IMR-90 (cell line): ENCODE results near the gene EHMT1. TPM values are rescaled to one million over a fixed set of nuclear protein-coding genes. Genes with fewer than 3 reads are reported as not detected.

Experiments used
- ATAC-seq: fragments of 200-7000 bp; cut with Tn5 transposase; 2 replicates; pipeline ENCODE4 v1.9.1; 2020; ENCODE audit warnings: low read depth, mild to moderate bottlenecking, moderate library complexity
- BruUV-seq: library from RNA; stranded (reverse); fragments of 400-500 nt; replicated peaks from 2 replicates; lab custom pipeline; 2021; lab: Mats Ljungman, UMichigan
- CTCF ChIA-PET: fragments of 300-600 bp; formaldehyde crosslinking; extraction: SDS; loops from one replicate; lab custom pipeline; 2021; ENCODE audit warnings: antibody characterized with exemption; lab: Yijun Ruan, JAX
- POLR2A ChIA-PET: fragments of 300-600 bp; sonication (Branson Sonifier 250); formaldehyde crosslinking; loops from one replicate; lab custom pipeline; 2022; ENCODE audit warnings: antibody characterized with exemption; ENCODE audit not compliant: unreplicated experiment; lab: Charles Lee
- DNase-seq: peaks from one replicate; pipeline ENCODE4 v3.0.0; 2013
- H2AFZ ChIP-seq: replicated peaks from 2 replicates; pipeline ENCODE3; 2013; ENCODE audit warnings: low read length, mild to moderate bottlenecking; ENCODE audit not compliant: poor library complexity
- H2AK5ac ChIP-seq: 2 replicates; pipeline ENCODE4 v1.6.1; 2013; ENCODE audit warnings: low read depth, low read length, inconsistent platforms
- H2AK9ac ChIP-seq: replicated peaks from 2 replicates; pipeline ENCODE3; 2013; ENCODE audit warnings: mild to moderate bottlenecking, low read depth, low read length, moderate library complexity; ENCODE audit not compliant: poor library complexity
- H2BK120ac ChIP-seq: 2 replicates; pipeline ENCODE4 v1.6.1; 2013; ENCODE audit warnings: low read depth, low read length, inconsistent platforms
- H2BK15ac ChIP-seq: 3 replicates; pipeline ENCODE4 v1.6.1; 2013; ENCODE audit warnings: low read depth, low read length, inconsistent platforms
- H2BK20ac ChIP-seq: 2 replicates; pipeline ENCODE4 v1.6.1; 2013; ENCODE audit warnings: low read depth, mild to moderate bottlenecking, inconsistent platforms, low read length, moderate library complexity
- H2BK5ac ChIP-seq: 2 replicates; pipeline ENCODE4 v1.6.1; 2013; ENCODE audit warnings: mild to moderate bottlenecking, low read depth, low read length, inconsistent platforms; ENCODE audit not compliant: poor library complexity, severe bottlenecking
- H3K14ac ChIP-seq: replicated peaks from 2 replicates; pipeline ENCODE4 v1.6.1; 2013; ENCODE audit warnings: low read depth, low read length, inconsistent platforms
- H3K18ac ChIP-seq: 2 replicates; pipeline ENCODE4 v1.6.1; 2013; ENCODE audit warnings: low read depth, low read length, control low read depth
- H3K23ac ChIP-seq: 2 replicates; pipeline ENCODE4 v1.6.1; 2013; ENCODE audit warnings: low read depth, low read length, inconsistent platforms
- H3K27ac ChIP-seq: 2 replicates; pipeline ENCODE4 v1.5.1; 2013; ENCODE audit warnings: mild to moderate bottlenecking, control low read depth, low read length; ENCODE audit not compliant: insufficient read depth
- H3K27me3 ChIP-seq: 2 replicates; pipeline ENCODE4 v1.6.1; 2013; ENCODE audit warnings: low read length; ENCODE audit not compliant: control insufficient read depth, insufficient read depth
- H3K36me3 ChIP-seq: 2 replicates; pipeline ENCODE4 v1.6.1; 2013; ENCODE audit warnings: low read length, mixed read lengths; ENCODE audit not compliant: control insufficient read depth, insufficient read depth
- H3K4ac ChIP-seq: 2 replicates; pipeline ENCODE4 v1.6.1; 2013; ENCODE audit warnings: low read depth, low read length, inconsistent platforms
- H3K4me1 ChIP-seq: 2 replicates; pipeline ENCODE4 v1.6.1; 2013; ENCODE audit warnings: low read length, mixed read lengths; ENCODE audit not compliant: control insufficient read depth, insufficient read depth
- H3K4me2 ChIP-seq: 2 replicates; pipeline ENCODE4 v1.6.1; 2013; ENCODE audit warnings: low read depth, mild to moderate bottlenecking, control low read depth, low read length, moderate library complexity
- H3K4me3 ChIP-seq: 2 replicates; pipeline ENCODE4 v1.5.1; 2013; ENCODE audit warnings: low read depth, mild to moderate bottlenecking, control low read depth, low read length, moderate library complexity; ENCODE audit not compliant: insufficient read depth
- H3K56ac ChIP-seq: 2 replicates; pipeline ENCODE4 v1.6.1; 2013; ENCODE audit warnings: low read length, inconsistent platforms; ENCODE audit not compliant: insufficient read depth; ENCODE audit errors: extremely low read depth
- H3K79me1 ChIP-seq, 2 experiments: 2 replicates each; pipeline ENCODE4 v1.6.1; 2013; ENCODE audit warnings: low read length in 2 of 2, inconsistent platforms in 1 of 2, low read depth in 1 of 2
- H3K9ac ChIP-seq: 2 replicates; pipeline ENCODE4 v1.6.1; 2013; ENCODE audit warnings: low read depth, low read length, control low read depth
- H3K9me1 ChIP-seq: 2 replicates; pipeline ENCODE4 v1.6.1; 2013; ENCODE audit warnings: low read length, inconsistent platforms; ENCODE audit not compliant: insufficient read depth
- H3K9me3 ChIP-seq: 2 replicates; pipeline ENCODE4 v1.6.1; 2013; ENCODE audit warnings: low read length; ENCODE audit not compliant: control insufficient read depth, insufficient read depth
- H4K20me1 ChIP-seq: 2 replicates; pipeline ENCODE4 v1.6.1; 2013; ENCODE audit warnings: low read length, inconsistent platforms; ENCODE audit not compliant: insufficient read depth
- H4K5ac ChIP-seq: 2 replicates; pipeline ENCODE4 v1.6.1; 2013; ENCODE audit warnings: mild to moderate bottlenecking, low read depth, low read length, control low read depth
- H4K8ac ChIP-seq, 2 experiments: 2 replicates each; pipeline ENCODE4 v1.6.1; 2013; ENCODE audit warnings: low read depth in 2 of 2, low read length in 2 of 2, control low read depth in 1 of 2, inconsistent platforms in 1 of 2
- H4K91ac ChIP-seq: 2 replicates; pipeline ENCODE4 v1.6.1; 2013; ENCODE audit warnings: low read depth, low read length, inconsistent platforms; ENCODE audit not compliant: insufficient read depth
- BHLHE40 ChIP-seq: fragments of 150-350 bp; IDR thresholded peaks from 2 replicates; pipeline ENCODE4 v1.6.1; 2016; ENCODE audit warnings: mild to moderate bottlenecking, low read depth, low read length
- CEBPB ChIP-seq: IDR thresholded peaks from 2 replicates; pipeline ENCODE4 v1.6.1; 2012; ENCODE audit warnings: low read depth, low read length, improper control_type of control experiment
- CHD1 ChIP-seq: IDR thresholded peaks from 2 replicates; pipeline ENCODE4 v1.6.1; 2012; ENCODE audit warnings: low read depth, low read length, improper control_type of control experiment
- ELK1 ChIP-seq: fragments of 150-350 bp; IDR thresholded peaks from 2 replicates; pipeline ENCODE4 v1.6.1; 2016; ENCODE audit warnings: low read depth, mild to moderate bottlenecking, low read length, moderate library complexity, borderline replicate concordance
- FOS ChIP-seq: fragments of 150-350 bp; IDR thresholded peaks from 2 replicates; pipeline ENCODE4 v1.6.1; 2016; ENCODE audit warnings: low read depth, low read length
- MAFK ChIP-seq: IDR thresholded peaks from 2 replicates; pipeline ENCODE4 v1.6.1; 2012; ENCODE audit warnings: low read depth, low read length, improper control_type of control experiment
- MAZ ChIP-seq: IDR thresholded peaks from 2 replicates; pipeline ENCODE4 v1.6.1; 2012; ENCODE audit warnings: low read depth, mild to moderate bottlenecking, low read length, improper control_type of control experiment, moderate library complexity, borderline replicate concordance
- MXI1 ChIP-seq: IDR thresholded peaks from 2 replicates; pipeline ENCODE4 v1.6.1; 2012; ENCODE audit warnings: low read depth, mild to moderate bottlenecking, low read length, moderate library complexity, borderline replicate concordance
- NFE2L2 ChIP-seq: fragments of 150-350 bp; IDR thresholded peaks from 2 replicates; pipeline ENCODE4 v1.6.1; 2016; ENCODE audit warnings: low read depth, mild to moderate bottlenecking, low read length
- POLR2A ChIP-seq: IDR thresholded peaks from 2 replicates; pipeline ENCODE4 v1.6.1; 2012; ENCODE audit warnings: mild to moderate bottlenecking, low read depth, low read length
- RAD21 ChIP-seq: IDR thresholded peaks from 2 replicates; pipeline ENCODE4 v1.6.1; 2012; ENCODE audit warnings: low read length, improper control_type of control experiment
- RCOR1 ChIP-seq: IDR thresholded peaks from 2 replicates; pipeline ENCODE4 v1.6.1; 2012; ENCODE audit warnings: mild to moderate bottlenecking, low read length, improper control_type of control experiment; ENCODE audit not compliant: insufficient replicate concordance
- RFX5 ChIP-seq: IDR thresholded peaks from 2 replicates; pipeline ENCODE4 v1.8.0; 2012; ENCODE audit warnings: low read depth, mild to moderate bottlenecking, low read length, moderate library complexity
- SMC3 ChIP-seq: fragments of 150-350 bp; IDR thresholded peaks from 2 replicates; pipeline ENCODE4 v1.6.1; 2016; ENCODE audit warnings: low read depth, mild to moderate bottlenecking, antibody characterized with exemption, low read length, moderate library complexity
- WGBS, 2 experiments: methylation state at CpG; one replicate each; pipeline versions ENCODE4 v1.1.5 to v1.1.7; 2013; ENCODE audit warnings: missing lambda C conversion rate in 2 of 2; ENCODE audit not compliant: insufficient read length in 1 of 2; ENCODE audit errors: extremely low coverage in 2 of 2; 5-methylcytosine and 5-hydroxymethylcytosine counted together
- dilution Hi-C: fragments of 300-500 bp; cut with HindIII; formaldehyde crosslinking; loops from one replicate; pipeline ENCODE4 v1.14.3; 2018; ENCODE audit warnings: low sequenced_read_pairs; ENCODE audit not compliant: unreplicated experiment
- in situ Hi-C: fragments of 300-500 bp; cut with MboI; formaldehyde crosslinking; loops from 3 replicates; pipeline ENCODE4 v1.14.3; 2019; ENCODE audit warnings: low sequenced_read_pairs, inconsistent platforms, mixed read lengths
- intact Hi-C: fragments of 100-400 bp; cut with micrococcal nuclease; formaldehyde crosslinking; loops from 2 replicates; pipeline ENCODE4 v1.10.0; 2022
- polyA plus RNA-seq, 3 experiments: library from polyadenylated mRNA; depleted of rRNA; stranded (reverse); fragments of >200 nt; gene quantifications; 2 replicates each; pipeline ENCODE4 v1.2.3, GENCODE V29; 2012; ENCODE audit warnings: low replicate concordance in 1 of 3
- total RNA-seq: library from RNA; depleted of rRNA; stranded (reverse); fragments of >200 nt; gene quantifications from 2 replicates; pipeline ENCODE4 v1.2.3, GENCODE V29; 2012
- TF ChIP-seq, protein P1 (sequence below): conservative IDR thresholded peaks from 2 replicates; pipeline ENCODE4 v1.5.1; 2012; ENCODE audit warnings: mild to moderate bottlenecking, low read depth, low read length, improper control_type of control experiment
- TF ChIP-seq, protein P2 (sequence below): fragments of 150-350 bp; IDR thresholded peaks from 2 replicates; pipeline ENCODE4 v1.6.1; 2017; ENCODE audit warnings: mild to moderate bottlenecking, antibody characterized with exemption, low read length, low read depth

The EHMT1 gene
- total and polyA plus RNA-seq, 2 of the 4 experiments (the other 2 are of a cell fraction): 32.8 to 35.1 TPM

DNA sequence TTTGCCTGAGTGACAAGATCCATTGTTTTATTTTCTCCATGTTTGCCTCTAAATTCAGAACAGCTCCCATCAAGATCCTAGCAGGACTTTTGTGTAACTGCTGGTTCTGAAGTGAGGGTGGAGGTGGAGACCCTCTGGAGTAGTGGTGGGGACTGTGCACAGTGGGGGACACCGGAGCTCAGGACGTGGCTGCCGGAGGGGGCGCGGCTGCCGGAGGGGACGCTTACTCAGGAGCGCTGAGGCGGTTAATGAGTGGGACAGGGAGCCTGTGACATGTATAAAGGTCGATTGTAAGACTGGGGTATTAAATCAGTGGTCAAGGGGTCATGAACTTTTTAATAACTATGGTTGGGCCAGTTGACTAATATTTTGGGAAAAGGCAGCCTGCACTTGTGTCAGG, 131.8 kb downstream of the EHMT1 start:
- ChIA-PET POLR2A (no interaction called here), CTCF (no interaction called here)
- Histone ChIP-seq H3K27ac (no peak overlapping the region), H2BK120ac (no peak overlapping the region), H4K20me1 (0 out of 2 replicates have a peak, but pooled peaks cover 6% of the 10 kb centered on the region), H3K4me1 (peaks cover under 1% of the 10 kb centered on the region; the same call in 1 of the 2 replicates), H3K9ac (no peak overlapping the region), H2AK5ac (no peak overlapping the region), H3K27me3 (no peaks in the 10 kb centered on the region), H2BK15ac (no peak overlapping the region), H3K56ac (no peak overlapping the region), H3K9me3 (peaks cover 9% of the 10 kb centered on the region), H2AK9ac (no peak overlapping the region), H4K5ac (no peak overlapping the region), H4K8ac (no peak overlapping the region), H3K36me3 (peaks cover 39% of the 10 kb centered on the region), H3K4me3 (no peak overlapping the region), H3K4me2 (no peak overlapping the region), H2BK5ac (no peak overlapping the region), H2BK20ac (no peak overlapping the region), H3K79me1 (peaks cover 18 to 65% of the 10 kb centered on the region in 2 experiments; a peak in 3 of 4 replicates), H3K23ac (no peak overlapping the region), H3K18ac (no peak overlapping the region), H3K9me1 (peaks cover 12% of the 10 kb centered on the region), H3K14ac (no peak overlapping the region), H3K4ac (no peak overlapping the region), H2AFZ (no peak overlapping the region), H4K91ac (no peak overlapping the region)
- 99% methylated on average over 10 of the region's 10 CpGs; no CpG with 5 or more reads in 1 of the 2 experiments for WGBS, 2 experiments
- in situ Hi-C loops: no loop called here
- intact Hi-C loops: no loop called here
- ATAC-seq (no peak), DNase-seq (no peak)
- no TSS peak for BruUV-seq
- TF ChIP-seq, protein P1, sequence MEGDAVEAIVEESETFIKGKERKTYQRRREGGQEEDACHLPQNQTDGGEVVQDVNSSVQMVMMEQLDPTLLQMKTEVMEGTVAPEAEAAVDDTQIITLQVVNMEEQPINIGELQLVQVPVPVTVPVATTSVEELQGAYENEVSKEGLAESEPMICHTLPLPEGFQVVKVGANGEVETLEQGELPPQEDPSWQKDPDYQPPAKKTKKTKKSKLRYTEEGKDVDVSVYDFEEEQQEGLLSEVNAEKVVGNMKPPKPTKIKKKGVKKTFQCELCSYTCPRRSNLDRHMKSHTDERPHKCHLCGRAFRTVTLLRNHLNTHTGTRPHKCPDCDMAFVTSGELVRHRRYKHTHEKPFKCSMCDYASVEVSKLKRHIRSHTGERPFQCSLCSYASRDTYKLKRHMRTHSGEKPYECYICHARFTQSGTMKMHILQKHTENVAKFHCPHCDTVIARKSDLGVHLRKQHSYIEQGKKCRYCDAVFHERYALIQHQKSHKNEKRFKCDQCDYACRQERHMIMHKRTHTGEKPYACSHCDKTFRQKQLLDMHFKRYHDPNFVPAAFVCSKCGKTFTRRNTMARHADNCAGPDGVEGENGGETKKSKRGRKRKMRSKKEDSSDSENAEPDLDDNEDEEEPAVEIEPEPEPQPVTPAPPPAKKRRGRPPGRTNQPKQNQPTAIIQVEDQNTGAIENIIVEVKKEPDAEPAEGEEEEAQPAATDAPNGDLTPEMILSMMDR: no peak
- TF ChIP-seq CEBPB (no peak), BHLHE40 (no peak), ELK1 (no peak), RFX5 (no peak), RAD21 (no peak), MAFK (no peak), SMC3 (no peak), POLR2A (no peak), CHD1 (no peak), FOS (no peak), RCOR1 (no peak), MAZ (no peak), NFE2L2 (no peak), MXI1 (no peak)
- TF ChIP-seq, protein P2, sequence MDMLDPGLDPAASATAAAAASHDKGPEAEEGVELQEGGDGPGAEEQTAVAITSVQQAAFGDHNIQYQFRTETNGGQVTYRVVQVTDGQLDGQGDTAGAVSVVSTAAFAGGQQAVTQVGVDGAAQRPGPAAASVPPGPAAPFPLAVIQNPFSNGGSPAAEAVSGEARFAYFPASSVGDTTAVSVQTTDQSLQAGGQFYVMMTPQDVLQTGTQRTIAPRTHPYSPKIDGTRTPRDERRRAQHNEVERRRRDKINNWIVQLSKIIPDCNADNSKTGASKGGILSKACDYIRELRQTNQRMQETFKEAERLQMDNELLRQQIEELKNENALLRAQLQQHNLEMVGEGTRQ: no peak
- dilution Hi-C loops: no loop called here
